NCI-H2196 treated with DMSO at 0.1 percent for 48 hours (cell line): ENCODE measurements around the gene ZBTB20.
"Not testable (repeated sequence)": the region's sequence is repeated elsewhere in the genome, so short reads cannot be mapped to it uniquely, and the experiment has no call there.

Source experiments
- DNase-seq: peaks from one replicate; lab custom pipeline; 2025; ENCODE audit not compliant: unreplicated experiment; lab: John Stamatoyannopoulos, UW

ZBTB20 gene

DNA sequence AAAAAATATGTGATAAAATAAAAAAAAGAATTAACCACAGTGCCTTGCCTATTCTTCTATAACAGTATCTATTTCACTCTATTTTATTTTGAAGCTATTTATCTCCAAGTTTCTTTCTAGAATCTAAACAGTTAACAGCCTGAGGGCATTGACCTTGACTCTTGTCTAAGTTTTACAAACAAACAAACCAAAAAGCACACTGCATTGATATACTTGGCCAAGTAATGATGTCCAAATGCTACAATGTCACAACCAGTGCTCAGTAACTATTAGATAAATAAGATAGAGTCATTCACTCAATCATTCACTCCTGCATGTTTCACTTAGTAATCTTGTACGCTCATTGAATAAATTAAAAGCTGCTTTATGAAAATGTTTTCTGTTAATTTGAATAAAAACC is 466.8 kb downstream of the ZBTB20 start:
- no peak for DNase-seq

DNA sequence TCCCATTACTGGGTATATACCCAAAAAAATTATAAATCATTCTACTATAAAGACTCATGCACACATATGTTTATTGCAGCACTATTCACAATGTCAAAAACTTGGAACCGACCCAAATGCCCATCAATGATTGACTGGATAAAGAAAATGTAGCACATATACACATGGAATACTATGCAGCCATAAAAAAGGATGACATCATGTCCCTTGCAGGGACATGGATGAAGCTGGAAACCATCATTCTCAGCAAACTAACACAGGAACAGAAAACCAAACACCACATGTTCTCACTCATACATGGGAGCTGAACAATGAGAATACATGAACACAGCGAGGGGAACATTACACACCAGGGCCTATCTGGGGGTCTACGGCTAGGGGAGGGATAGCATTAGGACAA is 467.3 kb downstream of the ZBTB20 start:
- DNase-seq = not testable (repeated sequence)

DNA sequence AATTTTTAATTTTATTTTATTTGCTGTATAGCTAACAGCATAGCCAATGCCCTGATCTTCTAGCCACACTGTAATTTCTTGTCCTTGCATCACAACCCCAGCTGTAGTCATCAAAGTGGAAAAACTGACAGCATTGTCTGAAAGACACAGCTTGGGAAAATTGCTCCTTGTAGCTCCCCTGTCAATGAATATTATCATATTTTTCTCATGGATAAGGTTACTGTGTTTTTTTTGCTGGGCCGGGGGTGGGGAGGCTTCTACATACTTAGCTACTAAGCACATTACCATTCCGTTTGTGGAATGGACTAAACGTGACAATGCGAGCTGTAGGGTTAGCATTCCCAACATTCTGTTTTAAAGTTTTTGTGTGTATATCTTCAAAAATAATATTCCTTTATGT is 472.0 kb downstream of the ZBTB20 start:
- DNase-seq = no peak

DNA sequence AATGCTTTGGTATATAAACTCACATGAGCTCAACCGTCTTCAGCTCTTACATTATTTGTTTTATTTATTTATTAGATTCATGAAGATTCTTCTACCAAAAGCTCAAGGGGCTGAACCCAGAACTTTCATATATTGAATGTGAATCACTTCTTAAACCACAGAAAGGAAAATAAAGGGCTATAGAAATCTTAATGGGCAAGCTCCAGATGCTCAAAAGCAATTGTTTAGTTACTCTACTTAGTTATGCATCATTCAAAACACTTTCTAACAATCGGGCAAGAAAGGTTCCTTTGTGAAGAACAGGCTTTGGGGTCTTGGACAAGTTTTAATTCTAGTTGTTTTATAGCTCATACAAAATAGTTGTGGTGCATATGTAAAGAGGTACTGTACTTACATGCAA is 473.1 kb downstream of the ZBTB20 start:
- no peak for DNase-seq

DNA sequence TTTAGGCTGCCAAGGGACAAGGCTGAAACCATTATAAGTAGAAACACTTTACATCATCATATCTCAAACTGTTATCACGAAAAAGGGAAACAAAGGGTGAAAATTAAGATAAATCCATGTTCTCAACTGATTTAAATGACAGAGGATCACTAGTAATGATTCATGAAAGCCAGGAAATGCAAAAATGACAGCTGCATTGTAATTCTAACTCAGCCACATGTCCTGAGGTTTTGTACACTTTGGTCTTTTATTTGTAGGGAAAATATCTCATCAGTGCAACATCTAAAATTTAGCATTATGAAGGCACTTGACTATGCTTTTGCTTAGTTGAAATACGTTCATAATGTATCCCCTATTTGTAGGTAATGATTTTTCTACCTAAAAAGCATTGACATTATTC is 473.6 kb downstream of the ZBTB20 start:
- DNase-seq = no peak

DNA sequence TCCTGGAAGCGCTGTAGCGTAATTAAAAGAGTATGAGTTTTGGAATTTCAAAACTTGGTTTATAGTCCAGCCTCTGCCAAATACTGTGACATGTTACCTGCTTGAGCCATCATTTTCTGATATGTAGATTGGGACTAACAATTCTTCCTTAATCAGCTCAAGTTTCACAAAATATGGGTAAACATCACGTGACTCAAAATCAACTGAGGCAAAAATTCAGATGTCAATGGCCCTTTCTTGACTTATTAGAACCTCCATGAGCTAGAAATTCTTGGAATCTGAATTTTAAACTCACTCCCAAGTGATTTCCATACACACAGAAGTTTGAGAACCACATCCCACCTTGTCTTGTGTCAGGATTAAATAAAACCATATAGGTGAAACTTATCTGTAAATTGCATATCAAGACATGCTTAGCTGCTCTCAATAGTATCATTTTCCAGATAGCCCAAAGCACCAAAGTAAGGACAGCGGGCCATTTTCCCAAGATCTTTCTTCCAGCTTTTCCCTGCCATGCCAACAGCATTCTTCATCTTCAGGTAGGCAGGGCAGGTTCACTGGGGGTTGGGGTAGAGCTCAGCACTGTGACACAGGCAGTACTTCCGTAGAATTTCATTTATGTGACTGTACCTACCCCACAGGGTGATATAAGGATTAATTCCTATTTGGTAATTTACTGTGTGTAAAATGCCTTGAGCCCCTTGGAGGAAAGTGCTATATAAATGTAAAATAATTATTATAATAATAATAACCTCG is 474.2 kb downstream of the ZBTB20 start:
- DNase-seq = no peak

DNA sequence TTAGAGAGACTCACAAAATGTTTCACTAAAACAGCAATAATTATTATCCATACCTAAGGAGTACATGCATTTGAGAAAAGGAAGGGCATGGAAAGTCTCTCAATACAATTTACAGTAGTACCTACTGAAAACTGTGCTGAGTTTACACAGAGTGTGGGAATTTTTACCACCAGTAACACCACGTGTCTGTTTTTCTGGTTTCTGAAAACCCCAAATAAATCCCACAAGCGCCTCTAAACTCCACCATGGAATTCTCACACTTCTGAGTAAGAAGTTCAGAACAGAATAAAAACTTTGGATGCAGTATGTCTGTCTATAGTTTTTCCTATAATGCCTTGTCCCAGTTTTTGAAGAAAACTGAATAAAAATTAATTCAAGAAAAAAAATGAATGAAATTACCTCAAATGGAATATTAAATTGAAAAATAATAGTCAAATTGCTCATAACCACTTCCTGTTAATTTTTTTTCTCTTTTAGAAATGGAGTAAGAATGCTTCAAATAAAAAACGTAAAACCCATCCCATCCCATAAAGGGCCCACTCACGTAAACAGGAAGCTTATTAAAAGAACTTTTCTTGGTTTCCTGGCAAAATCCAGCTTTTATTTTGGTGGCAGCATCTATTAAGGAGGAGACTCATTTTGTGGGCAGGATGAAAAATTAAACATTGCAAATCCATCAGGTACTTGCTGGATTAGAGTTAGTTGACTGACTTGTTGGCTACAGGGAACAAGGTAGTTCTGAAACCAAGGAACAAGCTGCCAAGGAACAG is 475.2 kb downstream of the ZBTB20 start:
- no peak for DNase-seq

DNA sequence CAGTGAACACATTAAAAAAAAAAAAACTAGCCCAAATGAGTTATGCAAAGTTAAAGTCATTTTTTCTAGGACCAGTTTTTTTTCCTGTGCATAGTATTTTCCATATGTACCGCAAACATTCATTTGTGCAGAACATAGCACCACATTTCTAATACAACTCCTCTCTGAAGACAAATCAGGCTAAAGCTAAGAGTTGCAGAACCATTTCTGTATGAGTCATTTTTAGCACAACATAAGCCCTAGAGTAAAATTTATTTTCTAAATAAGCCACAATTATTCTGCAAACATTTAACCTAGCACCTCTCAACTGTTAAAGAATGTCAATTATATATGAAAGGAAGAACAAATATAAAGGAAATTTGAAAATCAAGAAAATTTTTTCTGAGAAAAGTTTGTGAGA is 477.5 kb downstream of the ZBTB20 start:
- no peak for DNase-seq

DNA sequence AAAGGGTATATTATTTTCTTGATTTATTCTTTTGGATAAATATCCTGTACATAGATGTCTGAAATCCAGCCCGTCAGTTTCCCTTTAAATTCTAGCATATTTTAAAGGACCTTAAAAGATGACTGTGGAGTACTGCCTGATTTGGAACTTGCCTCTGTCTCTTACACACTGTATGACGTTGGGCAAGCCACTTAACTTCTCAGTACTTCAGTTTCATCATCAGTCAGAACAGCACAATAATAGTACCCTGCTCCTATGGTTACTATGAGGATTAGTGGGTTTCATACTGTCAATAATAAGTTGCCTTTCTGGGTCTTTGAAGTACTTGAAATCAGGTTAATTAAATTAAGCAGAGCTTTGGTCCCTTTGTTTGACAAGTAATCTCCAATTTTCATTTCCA is 479.0 kb downstream of the ZBTB20 start:
- no peak for DNase-seq

DNA sequence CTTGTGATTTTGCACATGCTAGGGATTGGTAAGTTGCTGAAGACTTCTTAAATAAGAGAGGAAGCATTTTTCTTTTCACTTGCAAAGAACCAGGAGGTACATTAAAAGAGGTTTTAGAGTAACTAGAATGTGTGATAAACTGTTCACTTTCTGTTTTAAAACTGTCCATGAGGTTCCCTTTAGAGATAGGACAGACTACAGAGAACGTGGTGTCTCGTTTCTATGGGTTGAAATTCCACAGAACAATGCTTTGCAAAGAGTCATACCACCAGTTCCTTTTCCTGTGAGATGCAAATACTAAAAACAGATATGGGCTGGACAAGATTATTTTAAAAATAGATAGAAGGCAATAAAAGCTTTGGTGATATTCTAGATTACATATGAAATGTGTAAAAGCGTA is 480.5 kb downstream of the ZBTB20 start:
- DNase-seq = no peak

DNA sequence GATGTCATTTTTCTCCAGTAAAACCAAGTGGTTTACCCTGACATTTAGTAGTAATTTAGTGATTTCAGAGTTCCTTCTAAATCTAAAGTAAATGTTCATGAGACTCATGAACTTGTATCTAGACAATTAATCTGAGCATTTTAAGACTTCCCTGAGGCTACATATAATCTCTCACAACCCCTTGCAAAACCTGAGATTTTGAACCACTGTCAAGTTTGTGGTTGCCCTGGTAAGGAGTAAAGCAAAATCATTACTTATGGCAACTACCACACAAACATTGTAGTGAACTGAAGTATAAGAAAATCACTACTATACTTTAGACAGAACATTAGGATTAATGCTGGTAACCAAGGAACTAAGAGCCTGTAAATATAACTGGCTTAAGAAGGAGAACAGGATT is 483.1 kb downstream of the ZBTB20 start:
- DNase-seq = no peak

DNA sequence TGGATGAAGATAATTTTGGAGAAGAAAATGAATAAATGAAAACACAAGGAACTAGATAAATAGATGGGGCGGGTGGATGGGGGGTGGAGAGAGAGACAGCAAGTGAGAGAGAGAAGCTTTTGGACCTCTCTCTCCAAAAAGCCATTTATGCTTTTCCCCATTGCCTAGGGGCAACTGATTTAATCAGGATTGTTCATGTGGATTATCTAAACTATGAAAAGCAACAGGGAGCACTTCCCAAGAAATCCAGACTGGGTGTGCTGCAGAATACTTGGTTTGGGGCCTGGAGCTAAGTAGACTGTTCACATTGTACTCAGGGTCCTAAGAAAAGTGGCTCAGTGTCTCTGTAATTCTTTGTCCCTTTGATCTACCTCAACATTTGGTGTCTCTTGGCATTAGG is 486.3 kb downstream of the ZBTB20 start:
- no peak for DNase-seq

DNA sequence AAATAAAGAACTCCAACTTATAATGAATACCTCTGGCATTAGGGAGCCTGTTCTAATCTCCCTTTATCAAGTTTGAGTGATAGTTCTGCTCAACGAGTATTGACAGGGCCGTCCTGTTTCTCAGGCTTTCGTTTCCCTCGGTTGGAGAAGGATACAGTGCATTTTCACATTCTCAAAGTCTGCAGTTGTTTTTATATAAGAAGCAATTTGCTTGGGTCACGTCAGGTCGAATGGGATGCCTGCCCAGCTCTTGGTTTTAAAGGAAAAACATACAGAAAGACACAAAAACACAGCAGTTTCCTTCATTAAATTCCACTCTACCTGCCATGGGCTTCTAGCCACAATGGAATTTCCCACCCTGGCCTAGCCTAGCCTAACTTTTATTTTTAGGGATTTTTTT is 487.0 kb downstream of the ZBTB20 start:
- no peak for DNase-seq

DNA sequence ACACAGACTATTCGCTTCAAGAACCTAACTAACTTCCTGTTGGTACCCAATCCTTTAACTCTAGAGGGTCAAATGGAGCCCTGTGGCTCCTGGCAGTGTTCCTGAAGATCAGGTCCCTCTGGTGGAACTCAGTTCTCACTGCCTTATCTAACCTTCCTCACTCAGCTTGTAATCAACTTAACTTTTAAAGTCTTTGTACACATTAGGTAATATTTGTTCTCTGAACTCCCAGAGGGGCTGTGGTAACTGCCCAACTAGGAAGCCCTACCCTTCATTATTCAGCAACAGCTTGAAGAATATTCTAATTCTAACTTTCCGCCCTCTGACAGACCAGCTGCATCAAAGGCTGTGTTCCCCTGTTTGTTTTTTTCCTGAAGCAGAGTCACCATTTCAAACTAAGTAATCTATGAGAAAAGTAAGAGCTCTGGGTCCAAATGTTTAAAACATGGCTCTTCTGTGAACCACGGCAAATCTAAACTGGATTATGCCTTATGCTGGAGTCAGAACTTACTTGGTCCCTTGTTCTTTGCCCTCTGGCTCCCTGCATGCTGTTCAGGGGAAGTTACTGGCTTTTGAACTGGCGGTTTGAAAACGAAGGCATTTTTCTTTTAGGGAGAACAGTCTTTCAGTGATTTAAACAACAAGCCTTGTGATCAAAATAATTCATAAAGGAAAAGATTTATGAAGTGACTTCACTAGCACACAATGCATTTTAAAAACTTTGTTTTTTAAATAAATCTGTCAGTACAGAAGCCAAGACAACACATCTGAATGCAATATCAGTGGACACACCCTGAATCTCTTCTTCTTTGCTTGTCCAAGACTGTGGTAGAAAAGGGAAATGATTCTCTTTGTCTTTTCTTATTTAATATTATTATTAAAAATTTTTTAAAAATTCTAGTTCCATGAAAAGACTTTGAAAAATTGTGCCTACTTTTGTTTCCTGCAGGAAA is 487.7 kb downstream of the ZBTB20 start:
- no peak for DNase-seq

DNA sequence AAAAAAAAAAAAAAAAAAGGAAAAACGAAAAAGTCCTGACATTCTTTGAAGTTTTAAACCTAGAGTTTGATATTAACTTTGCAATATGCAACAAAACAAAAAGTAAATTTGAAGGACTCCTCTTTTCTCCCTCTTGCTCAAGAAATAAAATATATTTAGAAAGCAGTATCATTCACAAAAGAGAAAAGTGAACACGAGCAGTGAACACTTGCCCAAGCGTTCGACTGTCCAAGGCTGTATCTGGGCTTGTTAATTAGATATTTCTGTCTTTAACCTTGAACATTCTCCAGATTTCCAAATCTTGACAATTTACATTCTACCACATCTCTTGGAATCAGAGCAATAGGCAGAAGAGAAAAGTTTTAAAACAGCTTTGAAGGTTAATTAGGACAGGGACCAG is 495.5 kb downstream of the ZBTB20 start:
- no peak for DNase-seq

DNA sequence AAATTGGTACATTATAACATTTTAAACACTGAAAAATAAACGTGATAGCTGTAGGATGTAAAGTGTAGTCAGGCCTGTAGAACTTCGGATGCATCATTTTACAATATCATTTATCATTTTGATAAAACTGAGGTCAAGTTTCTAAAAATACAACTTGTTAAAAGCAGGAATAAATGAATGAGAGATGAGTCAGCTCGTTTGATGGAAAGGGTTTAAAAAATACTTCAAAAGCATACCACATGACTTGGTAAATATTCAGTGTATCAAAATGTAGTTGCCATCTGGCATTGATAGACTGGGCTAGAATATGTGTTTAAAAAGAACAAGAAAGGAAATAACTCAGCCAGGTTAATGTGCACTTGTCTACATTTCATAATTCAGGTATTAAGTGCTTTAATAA is 496.3 kb downstream of the ZBTB20 start:
- DNase-seq = no peak

DNA sequence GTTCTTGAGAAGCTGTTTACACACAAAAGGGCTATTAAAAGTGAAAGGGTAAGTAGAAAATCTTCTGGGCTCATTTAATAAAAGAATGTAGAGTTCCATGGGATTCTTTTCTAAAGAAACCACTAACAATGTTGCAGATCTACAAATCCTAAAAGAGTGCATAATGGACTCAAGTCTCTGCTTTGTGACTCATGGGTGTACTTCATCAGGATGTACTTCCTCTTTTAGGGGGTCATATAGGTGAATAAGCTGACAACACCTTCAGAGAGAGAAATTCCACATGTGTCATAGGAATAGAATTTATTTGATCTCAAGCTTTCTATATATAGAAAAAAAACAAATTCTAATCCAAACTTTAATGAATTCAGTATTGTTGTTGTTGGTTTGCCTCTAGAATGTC is 497.8 kb downstream of the ZBTB20 start:
- no peak for DNase-seq

DNA sequence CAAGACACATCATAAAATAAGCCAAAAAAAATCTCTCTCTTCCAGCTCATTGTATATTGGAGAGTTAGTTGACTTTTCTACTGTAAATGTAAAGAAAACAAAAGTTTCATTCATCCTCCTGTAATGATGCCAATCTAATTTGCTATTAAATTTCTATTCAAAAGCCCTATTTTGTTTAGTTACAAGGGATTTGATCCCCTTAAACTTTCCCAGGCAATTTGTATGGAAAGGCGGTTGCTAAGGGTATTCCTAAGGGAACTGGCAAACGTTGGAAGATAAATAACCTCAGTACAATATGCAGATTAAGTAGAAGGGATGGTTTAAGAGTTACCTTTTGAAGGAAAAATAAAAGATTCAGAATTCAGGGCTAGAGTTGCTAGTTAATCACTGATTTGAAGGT is 500.6 kb downstream of the ZBTB20 start:
- no peak for DNase-seq

DNA sequence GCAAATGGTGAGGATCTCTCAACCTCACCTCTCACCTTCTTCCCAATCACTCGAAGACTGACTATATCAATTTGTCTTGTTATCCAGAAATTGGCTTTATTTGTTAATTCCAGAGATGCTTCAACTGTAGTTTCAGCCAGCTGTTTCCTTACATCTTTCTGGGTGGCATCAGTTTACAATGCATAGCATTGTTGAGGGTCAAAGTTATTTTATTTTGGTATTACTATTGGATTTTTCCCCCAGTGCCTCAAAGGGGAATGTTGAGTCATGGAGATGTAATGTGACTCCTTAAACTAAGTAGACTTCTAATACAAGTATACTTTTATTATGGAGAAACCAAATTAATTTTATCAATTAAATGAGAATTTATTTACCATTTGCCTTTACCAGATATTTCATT is 501.7 kb downstream of the ZBTB20 start:
- DNase-seq = no peak

DNA sequence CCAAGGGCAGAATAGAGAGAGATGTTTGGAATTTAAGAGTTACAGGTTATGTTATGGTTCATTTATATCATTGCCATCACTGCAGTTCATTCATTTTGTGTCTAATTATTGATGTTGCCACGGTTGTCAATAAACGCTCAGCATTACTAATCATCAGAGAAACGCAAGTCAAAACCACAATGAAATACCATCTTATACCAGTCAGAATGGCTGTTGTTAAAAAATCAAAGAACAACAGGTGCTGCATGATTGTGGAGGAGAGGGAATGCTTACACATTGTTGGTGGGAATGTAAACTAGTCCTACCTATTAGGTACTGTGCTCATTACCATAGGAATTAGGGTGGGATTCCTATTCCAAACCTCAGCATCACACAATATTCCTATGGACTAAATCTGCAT is 502.7 kb downstream of the ZBTB20 start:
- no peak for DNase-seq

DNA sequence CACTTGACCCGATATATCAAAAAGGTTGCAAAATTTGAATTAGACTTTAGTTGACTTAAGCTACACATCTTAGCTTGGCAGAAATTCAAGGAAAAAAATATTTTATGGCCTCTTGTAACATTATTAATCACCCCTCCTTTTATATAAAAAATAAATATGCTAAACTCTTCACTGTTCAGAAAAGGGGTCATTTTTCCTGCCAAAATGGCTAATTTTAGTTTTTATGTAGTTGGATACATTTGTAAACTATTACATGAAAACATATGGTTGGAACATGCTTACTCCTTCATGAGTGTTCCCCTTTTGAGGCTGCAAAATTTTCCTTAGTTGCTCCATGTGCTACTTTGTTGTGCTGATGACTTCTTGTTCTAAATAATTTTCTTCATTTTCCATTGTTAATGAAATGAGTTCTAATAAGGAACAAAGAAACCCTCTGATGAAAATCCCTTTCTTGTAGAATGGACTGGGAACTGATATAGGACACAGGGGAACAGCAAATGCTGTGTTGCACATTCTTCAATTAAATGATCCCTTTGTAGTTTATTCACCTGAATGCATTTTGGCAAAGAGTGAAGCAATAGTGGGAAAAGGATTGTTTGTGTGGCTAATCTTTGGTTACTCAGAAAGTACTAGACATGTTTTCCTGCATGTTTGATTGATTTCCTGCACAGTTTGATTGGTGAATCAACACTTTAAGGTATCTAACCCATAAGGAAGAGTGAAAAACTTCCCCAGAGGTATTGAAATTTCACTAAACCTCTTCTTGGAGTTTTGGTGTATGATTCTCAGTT is 503.9 kb downstream of the ZBTB20 start:
- DNase-seq = no peak
